Astrocyte (in vitro differentiated cells and primary cell): ENCODE measurements around the gene BRINP1.

Source experiments
- CTCF ChIP-seq: IDR thresholded peaks from 2 replicates; pipeline ENCODE4 v1.5.1; 2011; ENCODE audit warnings: low read depth, mild to moderate bottlenecking, inconsistent platforms, low read length, moderate library complexity; ENCODE audit not compliant: insufficient read depth
- EZH2 ChIP-seq: IDR thresholded peaks from 2 replicates; pipeline ENCODE4 v1.6.1; 2012; ENCODE audit warnings: mild to moderate bottlenecking, low read length, inconsistent platforms; ENCODE audit not compliant: insufficient read depth

GRCh38 chr9:119167876-119168275, 201.4 kb downstream of the BRINP1 start:
- TF ChIP-seq EZH2 (no peak), CTCF (no peak)
